ENCODE measurements around the gene PHYKPL. TPM values are rescaled to one million over a fixed set of nuclear protein-coding genes. Genes with fewer than 3 reads are reported as not detected.

The PHYKPL gene
- total and polyA plus RNA-seq, 5 donors from 2014 or later = 41.5 to 165 (median 42.9) TPM

- peak overlapping the region; percentile 23 for H3K27ac ChIP-seq (ENCODE audit: insufficient read depth, low read length, poor library complexity, severe bottlenecking)
- H3K9me3 Mint-ChIP-seq = no peaks in the 10 kb centered on the region
- DNase-seq (no peak), ATAC-seq (ENCODE audit: low read depth in 2 of 2) (no peak)
- H3K4me3 ChIP-seq (ENCODE audit: low read depth, low read length) = no peak overlapping the region
- H3K27ac Mint-ChIP-seq = peak overlapping the region in 2 of 3 donors; percentile 67 to 76
- no peaks in the 10 kb centered on the region for H3K36me3 Mint-ChIP-seq
- peak overlapping the region in 1 of 4 donors; percentile 29 for H3K4me3 Mint-ChIP-seq
- H3K27me3 ChIP-seq (ENCODE audit: control insufficient read depth, insufficient read depth, low read length) = no peaks in the 10 kb centered on the region
- H3K4me1 Mint-ChIP-seq = peaks cover 10 to 54% (median 11%) of the 10 kb centered on the region in 4 donors
- no peaks in the 10 kb centered on the region for H3K9me3 ChIP-seq (ENCODE audit: control insufficient read depth in 2 of 2, low read length in 2 of 2)
- H3K36me3 ChIP-seq (ENCODE audit: control insufficient read depth, insufficient read depth, low read length) = no peaks in the 10 kb centered on the region
- H3K4me1 ChIP-seq (ENCODE audit: control insufficient read depth, insufficient read depth, low read length, poor library complexity, severe bottlenecking) = peaks cover 35% of the 10 kb centered on the region
- peaks cover 4% of the 10 kb centered on the region for H3K27me3 Mint-ChIP-seq
Measured at GRCh38 chr5:178236679-178237078, 4.1 kb upstream of the PHYKPL start.

DNA sequence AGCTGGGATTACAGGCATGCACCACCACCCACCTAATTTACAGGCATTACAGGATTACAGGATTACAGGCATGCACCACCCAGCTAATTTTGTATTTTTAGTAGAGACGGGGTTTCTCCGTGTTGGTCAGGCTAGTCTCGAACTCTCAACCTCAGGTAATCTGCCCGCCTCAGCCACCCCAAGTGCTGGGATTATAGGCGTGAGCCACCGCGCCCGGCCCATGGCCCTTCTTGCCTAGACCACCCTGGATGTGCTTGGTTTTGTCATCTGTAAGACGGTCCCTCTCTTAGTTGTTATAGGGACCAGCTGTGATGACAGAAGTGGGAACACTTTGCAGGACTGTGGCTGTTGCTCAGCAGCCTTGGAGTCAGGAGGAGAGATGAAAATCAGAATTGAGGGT is 3.5 kb upstream of the PHYKPL start:
- Histone ChIP-seq H3K27ac (ENCODE audit: insufficient read depth, low read length, poor library complexity, severe bottlenecking) (no peak overlapping the region), H3K9me3 (ENCODE audit: control insufficient read depth in 2 of 2, low read length in 2 of 2) (no peaks in the 10 kb centered on the region), H3K36me3 (ENCODE audit: control insufficient read depth, insufficient read depth, low read length) (peaks cover 1% of the 10 kb centered on the region), H3K27me3 (ENCODE audit: control insufficient read depth, insufficient read depth, low read length) (no peaks in the 10 kb centered on the region), H3K4me1 (ENCODE audit: control insufficient read depth, insufficient read depth, low read length, poor library complexity, severe bottlenecking) (peaks cover 40% of the 10 kb centered on the region), H3K4me3 (ENCODE audit: low read depth, low read length) (no peak overlapping the region)
- ATAC-seq (ENCODE audit: low read depth in 2 of 2) (no peak), DNase-seq (no peak)
- H3K4me1 Mint-ChIP-seq = peaks cover 10 to 58% (median 15%) of the 10 kb centered on the region in 4 donors
- peak overlapping the region in 1 of 3 donors; percentile 67 for H3K27ac Mint-ChIP-seq
- peak overlapping the region in 1 of 4 donors; percentile 29 for H3K4me3 Mint-ChIP-seq
- peaks cover 4% of the 10 kb centered on the region for H3K36me3 Mint-ChIP-seq
- peaks cover 4% of the 10 kb centered on the region for H3K27me3 Mint-ChIP-seq
- no peaks in the 10 kb centered on the region for H3K9me3 Mint-ChIP-seq

DNA sequence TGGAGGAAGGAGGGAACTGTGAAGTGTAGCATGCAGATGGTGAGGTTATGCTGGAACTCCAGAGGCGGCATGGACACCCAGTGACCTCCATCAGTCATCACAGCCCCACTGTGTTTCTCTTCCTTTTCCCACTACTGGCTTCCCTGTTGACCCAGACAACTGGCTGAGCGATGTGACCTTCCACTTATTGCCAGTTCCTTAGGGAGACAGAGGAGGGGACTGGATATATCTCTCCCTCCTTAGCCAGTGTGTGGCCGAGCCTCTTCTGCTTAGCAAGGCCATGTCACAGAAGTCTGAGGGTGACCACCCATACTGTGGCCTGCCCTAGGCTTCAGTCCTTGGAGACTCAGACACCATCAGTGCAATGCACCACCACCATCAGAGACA is 3.0 kb upstream of the PHYKPL start:
- Mint-ChIP-seq H3K4me3 (peak overlapping the region in 2 of 4 donors; percentile 28 to 84), H3K27me3 (peaks cover 4% of the 10 kb centered on the region), H3K36me3 (peaks cover 7% of the 10 kb centered on the region), H3K9me3 (no peaks in the 10 kb centered on the region), H3K4me1 (peaks cover 6 to 58% (median 18%) of the 10 kb centered on the region in 4 donors), H3K27ac (no peak overlapping the region)
- DNase-seq = no peak
- no peaks in the 10 kb centered on the region for H3K27me3 ChIP-seq (ENCODE audit: control insufficient read depth, insufficient read depth, low read length)
- no peak overlapping the region for H3K4me3 ChIP-seq (ENCODE audit: low read depth, low read length)
- H3K36me3 ChIP-seq (ENCODE audit: control insufficient read depth, insufficient read depth, low read length) = peaks cover 4% of the 10 kb centered on the region
- H3K27ac ChIP-seq (ENCODE audit: insufficient read depth, low read length, poor library complexity, severe bottlenecking) = no peak overlapping the region
- peaks cover 40% of the 10 kb centered on the region for H3K4me1 ChIP-seq (ENCODE audit: control insufficient read depth, insufficient read depth, low read length, poor library complexity, severe bottlenecking)
- H3K9me3 ChIP-seq (ENCODE audit: control insufficient read depth in 2 of 2, low read length in 2 of 2) = no peaks in the 10 kb centered on the region
- ATAC-seq (ENCODE audit: low read depth in 2 of 2) = no peak

GRCh38 chr5:178234750-178235587 is 2.4 kb upstream of the PHYKPL start:
- Mint-ChIP-seq H3K27ac (peak overlapping the region in 2 of 3 donors; percentile 34 to 69), H3K27me3 (peaks cover 4% of the 10 kb centered on the region), H3K9me3 (no peaks in the 10 kb centered on the region), H3K4me3 (peak overlapping the region; percentile 22 to 92 (median 56)), H3K36me3 (peaks cover 8% of the 10 kb centered on the region), H3K4me1 (peaks cover 6 to 60% (median 22%) of the 10 kb centered on the region in 4 donors)
- Histone ChIP-seq H3K36me3 (ENCODE audit: control insufficient read depth, insufficient read depth, low read length) (peaks cover 7% of the 10 kb centered on the region), H3K4me1 (ENCODE audit: control insufficient read depth, insufficient read depth, low read length, poor library complexity, severe bottlenecking) (peaks cover 45% of the 10 kb centered on the region), H3K27me3 (ENCODE audit: control insufficient read depth, insufficient read depth, low read length) (no peaks in the 10 kb centered on the region), H3K4me3 (ENCODE audit: low read depth, low read length) (no peak overlapping the region), H3K27ac (ENCODE audit: insufficient read depth, low read length, poor library complexity, severe bottlenecking) (no peak overlapping the region), H3K9me3 (ENCODE audit: control insufficient read depth in 2 of 2, low read length in 2 of 2) (no peaks in the 10 kb centered on the region)
- DNase-seq (peak; percentile 48 to 77 (median 57)), ATAC-seq (ENCODE audit: low read depth in 2 of 2) (peak in 1 of 2 donors; percentile 18)

- ATAC-seq (ENCODE audit: low read depth in 2 of 2) (no peak), DNase-seq (no peak)
- Histone ChIP-seq H3K27me3 (ENCODE audit: control insufficient read depth, insufficient read depth, low read length) (no peaks in the 10 kb centered on the region), H3K36me3 (ENCODE audit: control insufficient read depth, insufficient read depth, low read length) (peaks cover 15% of the 10 kb centered on the region), H3K27ac (ENCODE audit: insufficient read depth, low read length, poor library complexity, severe bottlenecking) (no peak overlapping the region), H3K9me3 (ENCODE audit: control insufficient read depth in 2 of 2, low read length in 2 of 2) (no peaks in the 10 kb centered on the region), H3K4me1 (ENCODE audit: control insufficient read depth, insufficient read depth, low read length, poor library complexity, severe bottlenecking) (peaks cover 50% of the 10 kb centered on the region), H3K4me3 (ENCODE audit: low read depth, low read length) (no peak overlapping the region)
- Mint-ChIP-seq H3K4me1 (peaks cover 6 to 63% (median 27%) of the 10 kb centered on the region in 4 donors), H3K36me3 (peaks cover 13% of the 10 kb centered on the region), H3K9me3 (no peaks in the 10 kb centered on the region), H3K27ac (peak overlapping the region in 1 of 3 donors; percentile 90), H3K27me3 (peaks cover 4% of the 10 kb centered on the region), H3K4me3 (peak overlapping the region; percentile 28 to 92 (median 83))
Measured at GRCh38 chr5:178234121-178234749, 1.6 kb upstream of the PHYKPL start.

DNA sequence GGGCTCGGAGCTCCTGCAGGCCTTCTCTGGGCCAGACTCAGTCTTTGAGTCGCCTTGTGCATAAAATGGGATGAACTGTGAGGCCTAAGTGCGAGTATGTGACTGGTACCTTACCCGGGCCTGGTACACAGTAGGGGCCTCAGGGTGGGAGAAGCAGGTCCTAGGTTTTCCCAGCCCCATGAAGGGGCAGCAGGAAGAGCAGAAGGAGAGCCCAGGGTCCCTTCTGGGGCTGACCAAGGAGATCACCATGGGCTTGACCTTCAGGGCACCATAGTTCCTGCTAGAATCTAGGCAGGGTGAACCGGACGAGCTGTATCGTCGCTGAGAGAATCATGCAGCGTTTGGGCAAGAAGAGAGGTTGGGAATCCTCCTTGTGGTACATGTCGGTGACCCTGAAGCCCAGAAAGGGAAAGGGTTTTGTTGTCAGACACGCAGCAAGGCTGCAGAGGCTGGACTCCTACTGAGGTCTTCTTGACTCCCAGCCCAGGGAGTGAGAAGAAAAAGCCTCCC is 373 bp upstream of the PHYKPL start:
- ATAC-seq (ENCODE audit: low read depth in 2 of 2) = no peak
- Histone ChIP-seq H3K9me3 (ENCODE audit: control insufficient read depth in 2 of 2, low read length in 2 of 2) (no peaks in the 10 kb centered on the region), H3K36me3 (ENCODE audit: control insufficient read depth, insufficient read depth, low read length) (peaks cover 25% of the 10 kb centered on the region), H3K4me3 (ENCODE audit: low read depth, low read length) (peak overlapping the region; percentile 31), H3K4me1 (ENCODE audit: control insufficient read depth, insufficient read depth, low read length, poor library complexity, severe bottlenecking) (peaks cover 38% of the 10 kb centered on the region), H3K27ac (ENCODE audit: insufficient read depth, low read length, poor library complexity, severe bottlenecking) (peak overlapping the region; percentile 89), H3K27me3 (ENCODE audit: control insufficient read depth, insufficient read depth, low read length) (no peaks in the 10 kb centered on the region)
- Mint-ChIP-seq H3K9me3 (no peaks in the 10 kb centered on the region), H3K4me1 (peaks cover 6 to 63% (median 33%) of the 10 kb centered on the region in 4 donors), H3K27ac (peak overlapping the region in 2 of 3 donors; percentile 59 to 60), H3K36me3 (peaks cover 20% of the 10 kb centered on the region), H3K4me3 (peak overlapping the region; percentile 81 to 87 (median 83)), H3K27me3 (peaks cover 4% of the 10 kb centered on the region)
- DNase-seq = no peak

DNA sequence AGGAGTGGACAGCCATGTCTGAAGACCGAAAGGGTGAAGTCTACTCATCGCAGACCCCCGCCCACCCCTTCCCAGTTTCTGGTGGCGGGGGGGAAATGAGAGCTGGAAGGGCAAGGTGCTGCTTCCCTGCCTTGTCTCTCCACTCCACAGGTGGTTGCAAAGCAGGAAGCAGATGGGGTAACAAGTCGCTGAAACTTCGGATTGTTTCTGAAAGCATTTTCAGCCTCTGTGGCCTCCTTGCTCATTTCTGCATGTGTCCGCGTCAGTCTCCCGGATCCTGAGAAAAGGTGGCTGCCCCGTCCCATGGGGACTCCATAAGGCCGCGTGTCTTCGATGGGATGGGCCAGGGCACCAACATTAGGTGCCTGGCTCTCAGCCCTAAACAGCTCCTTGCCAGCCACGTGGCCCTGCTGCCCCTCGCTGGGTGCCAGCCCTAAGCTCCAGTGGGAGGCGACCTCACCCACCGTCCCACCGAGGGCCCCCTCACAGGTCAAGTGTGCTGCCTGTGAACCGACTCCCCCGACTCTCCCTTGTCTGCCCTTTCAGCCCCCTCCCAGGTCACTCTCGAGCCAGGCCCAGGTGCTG is 971 bp downstream of the PHYKPL start:
- peaks cover 35% of the 10 kb centered on the region for H3K4me1 ChIP-seq (ENCODE audit: control insufficient read depth, insufficient read depth, low read length, poor library complexity, severe bottlenecking)
- peaks cover 4% of the 10 kb centered on the region for H3K27me3 Mint-ChIP-seq
- peaks cover 30% of the 10 kb centered on the region for H3K36me3 Mint-ChIP-seq
- peaks cover 36% of the 10 kb centered on the region for H3K36me3 ChIP-seq (ENCODE audit: control insufficient read depth, insufficient read depth, low read length)
- peak overlapping the region; percentile 89 for H3K27ac ChIP-seq (ENCODE audit: insufficient read depth, low read length, poor library complexity, severe bottlenecking)
- peak overlapping the region; percentile 68 to 84 (median 78) for H3K4me3 Mint-ChIP-seq
- H3K9me3 Mint-ChIP-seq = no peaks in the 10 kb centered on the region
- DNase-seq (no peak), ATAC-seq (ENCODE audit: low read depth in 2 of 2) (peak in 1 of 2 donors; percentile 2)
- no peaks in the 10 kb centered on the region for H3K9me3 ChIP-seq (ENCODE audit: control insufficient read depth in 2 of 2, low read length in 2 of 2)
- peaks cover 13 to 67% (median 42%) of the 10 kb centered on the region in 4 donors for H3K4me1 Mint-ChIP-seq
- H3K27ac Mint-ChIP-seq = peak overlapping the region; percentile 69 to 87 (median 82)
- no peaks in the 10 kb centered on the region for H3K27me3 ChIP-seq (ENCODE audit: control insufficient read depth, insufficient read depth, low read length)
- peak overlapping the region; percentile 68 for H3K4me3 ChIP-seq (ENCODE audit: low read depth, low read length)

Measured in CD4-positive, CD25-positive, alpha-beta regulatory T cell (primary cell).